ENCODE measurements around the gene LUC7L2. TPM values are rescaled to one million over a fixed set of nuclear protein-coding genes. Genes with fewer than 3 reads are reported as not detected.

Gene LUC7L2
- total and polyA plus RNA-seq, 4 donors: 16.2 to 38.9 (median 22.9) TPM

DNA sequence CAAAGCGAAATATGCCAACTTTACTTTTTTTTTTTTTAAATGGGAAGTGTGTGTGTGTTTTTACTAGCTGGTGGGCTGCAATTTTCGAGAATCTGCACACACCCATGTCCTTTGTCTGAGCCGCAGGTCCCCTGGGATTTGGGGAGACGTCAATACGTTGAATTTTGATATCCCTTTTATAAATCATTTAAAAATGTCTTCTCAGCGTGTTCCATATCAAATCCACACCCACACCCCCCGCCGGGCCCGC, 19.0 kb upstream of the LUC7L2 start:
- 0% methylated on average over 9 of the region's 9 CpGs for WGBS
- peaks cover 0 to 12% (median 6%) of the 10 kb centered on the region in 4 donors for H3K4me1 ChIP-seq (ENCODE audit: control insufficient read depth in 4 of 4, insufficient read depth in 4 of 4, low read length in 3 of 4)
- H3K9ac ChIP-seq (ENCODE audit: low read depth in 1 of 2, low read length in 2 of 2): peak overlapping the region; percentile 96 to 100
- H3K27ac ChIP-seq (ENCODE audit: low read depth in 1 of 2, low read length in 2 of 2): peak overlapping the region; percentile 100
- DNase-seq (ENCODE audit: low spot score): no peak
- H3K36me3 ChIP-seq (ENCODE audit: control insufficient read depth in 4 of 4, insufficient read depth in 3 of 4, low read depth in 1 of 4, low read length in 3 of 4): peaks cover 0 to 4% (median 2%) of the 10 kb centered on the region in 4 donors
- no peaks in the 10 kb centered on the region for H3K27me3 ChIP-seq (ENCODE audit: control insufficient read depth in 4 of 4, insufficient read depth in 4 of 4, low read length in 3 of 4)
- H3K4me3 ChIP-seq (ENCODE audit: low read depth in 1 of 3, low read length in 3 of 3): peak overlapping the region; percentile 73 to 90 (median 88)
- H3K9me3 ChIP-seq (ENCODE audit: control insufficient read depth in 4 of 4, low read length in 3 of 4): no peaks in the 10 kb centered on the region
- TF ChIP-seq RXRA (IDR thresholded peaks at IDR 0.05): no peak
- TF ChIP-seq, protein P1, sequence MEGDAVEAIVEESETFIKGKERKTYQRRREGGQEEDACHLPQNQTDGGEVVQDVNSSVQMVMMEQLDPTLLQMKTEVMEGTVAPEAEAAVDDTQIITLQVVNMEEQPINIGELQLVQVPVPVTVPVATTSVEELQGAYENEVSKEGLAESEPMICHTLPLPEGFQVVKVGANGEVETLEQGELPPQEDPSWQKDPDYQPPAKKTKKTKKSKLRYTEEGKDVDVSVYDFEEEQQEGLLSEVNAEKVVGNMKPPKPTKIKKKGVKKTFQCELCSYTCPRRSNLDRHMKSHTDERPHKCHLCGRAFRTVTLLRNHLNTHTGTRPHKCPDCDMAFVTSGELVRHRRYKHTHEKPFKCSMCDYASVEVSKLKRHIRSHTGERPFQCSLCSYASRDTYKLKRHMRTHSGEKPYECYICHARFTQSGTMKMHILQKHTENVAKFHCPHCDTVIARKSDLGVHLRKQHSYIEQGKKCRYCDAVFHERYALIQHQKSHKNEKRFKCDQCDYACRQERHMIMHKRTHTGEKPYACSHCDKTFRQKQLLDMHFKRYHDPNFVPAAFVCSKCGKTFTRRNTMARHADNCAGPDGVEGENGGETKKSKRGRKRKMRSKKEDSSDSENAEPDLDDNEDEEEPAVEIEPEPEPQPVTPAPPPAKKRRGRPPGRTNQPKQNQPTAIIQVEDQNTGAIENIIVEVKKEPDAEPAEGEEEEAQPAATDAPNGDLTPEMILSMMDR (IDR thresholded peaks at IDR 0.05; ENCODE audit: low read depth, low read length, missing input control): no peak
- no peak for TF ChIP-seq FOXA1 (IDR thresholded peaks at IDR 0.05)
- no peak for TF ChIP-seq GABPA (IDR thresholded peaks at IDR 0.05 in 1 of 2, conservative IDR thresholded peaks at IDR 0.05 in 1 of 2)
- TF ChIP-seq, protein P2, sequence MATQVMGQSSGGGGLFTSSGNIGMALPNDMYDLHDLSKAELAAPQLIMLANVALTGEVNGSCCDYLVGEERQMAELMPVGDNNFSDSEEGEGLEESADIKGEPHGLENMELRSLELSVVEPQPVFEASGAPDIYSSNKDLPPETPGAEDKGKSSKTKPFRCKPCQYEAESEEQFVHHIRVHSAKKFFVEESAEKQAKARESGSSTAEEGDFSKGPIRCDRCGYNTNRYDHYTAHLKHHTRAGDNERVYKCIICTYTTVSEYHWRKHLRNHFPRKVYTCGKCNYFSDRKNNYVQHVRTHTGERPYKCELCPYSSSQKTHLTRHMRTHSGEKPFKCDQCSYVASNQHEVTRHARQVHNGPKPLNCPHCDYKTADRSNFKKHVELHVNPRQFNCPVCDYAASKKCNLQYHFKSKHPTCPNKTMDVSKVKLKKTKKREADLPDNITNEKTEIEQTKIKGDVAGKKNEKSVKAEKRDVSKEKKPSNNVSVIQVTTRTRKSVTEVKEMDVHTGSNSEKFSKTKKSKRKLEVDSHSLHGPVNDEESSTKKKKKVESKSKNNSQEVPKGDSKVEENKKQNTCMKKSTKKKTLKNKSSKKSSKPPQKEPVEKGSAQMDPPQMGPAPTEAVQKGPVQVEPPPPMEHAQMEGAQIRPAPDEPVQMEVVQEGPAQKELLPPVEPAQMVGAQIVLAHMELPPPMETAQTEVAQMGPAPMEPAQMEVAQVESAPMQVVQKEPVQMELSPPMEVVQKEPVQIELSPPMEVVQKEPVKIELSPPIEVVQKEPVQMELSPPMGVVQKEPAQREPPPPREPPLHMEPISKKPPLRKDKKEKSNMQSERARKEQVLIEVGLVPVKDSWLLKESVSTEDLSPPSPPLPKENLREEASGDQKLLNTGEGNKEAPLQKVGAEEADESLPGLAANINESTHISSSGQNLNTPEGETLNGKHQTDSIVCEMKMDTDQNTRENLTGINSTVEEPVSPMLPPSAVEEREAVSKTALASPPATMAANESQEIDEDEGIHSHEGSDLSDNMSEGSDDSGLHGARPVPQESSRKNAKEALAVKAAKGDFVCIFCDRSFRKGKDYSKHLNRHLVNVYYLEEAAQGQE (IDR thresholded peaks at IDR 0.05): no peak
- TF ChIP-seq SP1 (IDR thresholded peaks at IDR 0.05): no peak
- peak; percentile 80 for TF ChIP-seq YY1 (IDR thresholded peaks at IDR 0.05)
- no peak for TF ChIP-seq HNF4G (IDR thresholded peaks at IDR 0.05)
- TF ChIP-seq RAD21 (IDR thresholded peaks at IDR 0.05): no peak
- no peak for TF ChIP-seq FOXA2 (IDR thresholded peaks at IDR 0.05)
- peak in 1 of 2 donors; percentile 0 for TF ChIP-seq JUND (IDR thresholded peaks at IDR 0.05)
- TF ChIP-seq NR2F2 (IDR thresholded peaks at IDR 0.05): no peak

DNA sequence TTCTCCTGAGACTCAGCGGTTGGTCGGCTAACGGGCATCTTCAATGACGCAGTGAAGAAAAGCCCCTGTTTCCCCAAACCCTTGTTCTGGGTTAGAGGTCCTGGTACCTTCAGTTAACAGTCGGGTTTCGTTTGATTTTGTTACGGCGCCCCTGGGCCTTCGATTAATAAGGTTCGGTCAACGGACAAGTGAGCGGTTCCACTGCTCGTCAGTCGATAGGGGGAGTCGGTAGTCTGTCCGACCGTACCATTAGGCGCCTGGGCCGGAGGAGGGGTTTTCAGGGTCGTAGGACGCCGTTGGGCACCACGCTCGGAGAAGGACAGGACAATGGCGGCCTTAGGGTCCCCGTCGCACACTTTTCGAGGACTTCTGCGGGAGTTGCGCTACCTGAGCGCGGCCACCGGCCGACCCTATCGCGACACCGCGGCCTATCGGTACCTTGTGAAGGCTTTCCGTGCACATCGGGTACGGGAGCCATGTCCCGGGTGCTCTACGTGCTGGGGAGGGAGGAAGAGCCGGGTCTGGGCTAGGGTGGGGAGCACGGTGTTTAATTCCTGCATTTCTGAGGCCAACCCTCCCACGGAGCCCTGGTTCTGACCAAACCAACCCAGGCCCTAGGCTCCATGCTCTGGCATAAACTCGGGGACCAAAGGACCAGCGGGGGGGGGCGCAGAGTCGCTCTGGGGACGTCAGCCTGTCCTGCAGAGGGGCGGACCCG, 18.5 kb upstream of the LUC7L2 start, which contains the start of gene FMC1:
Gene FMC1, plus strand, starts transcription at position 280 of the 718 bp plus-strand sequence. Its CDS starts 48 bp downstream, at position 328.
- DNase-seq (ENCODE audit: low spot score): peak; percentile 92
- Histone ChIP-seq H3K9me3 (ENCODE audit: control insufficient read depth in 4 of 4, low read length in 3 of 4) (no peaks in the 10 kb centered on the region), H3K4me3 (ENCODE audit: low read depth in 1 of 3, low read length in 3 of 3) (peak within 1 kb of the TSS; percentile 73 to 90 (median 88)), H3K9ac (ENCODE audit: low read depth in 1 of 2, low read length in 2 of 2) (peak within 1 kb of the TSS; percentile 96 to 100), H3K4me1 (ENCODE audit: control insufficient read depth in 4 of 4, insufficient read depth in 4 of 4, low read length in 3 of 4) (peaks cover 0 to 12% (median 6%) of the 10 kb centered on the region in 4 donors), H3K27ac (ENCODE audit: low read depth in 1 of 2, low read length in 2 of 2) (peak within 1 kb of the TSS; percentile 100), H3K27me3 (ENCODE audit: control insufficient read depth in 4 of 4, insufficient read depth in 4 of 4, low read length in 3 of 4) (no peaks in the 10 kb centered on the region), H3K36me3 (ENCODE audit: control insufficient read depth in 4 of 4, insufficient read depth in 3 of 4, low read depth in 1 of 4, low read length in 3 of 4) (peaks cover 0 to 5% (median 4%) of the 10 kb centered on the region in 4 donors)
- under 1% methylated on average over 54 of the region's 54 CpGs for WGBS
- TF ChIP-seq JUND (IDR thresholded peaks at IDR 0.05): no peak
- TF ChIP-seq, protein P2 (IDR thresholded peaks at IDR 0.05): peak; percentile 66
- TF ChIP-seq GABPA (IDR thresholded peaks at IDR 0.05 in 1 of 2, conservative IDR thresholded peaks at IDR 0.05 in 1 of 2): no peak
- TF ChIP-seq, protein P1 (IDR thresholded peaks at IDR 0.05; ENCODE audit: low read depth, low read length, missing input control): peak; percentile 29
- TF ChIP-seq, protein P3, sequence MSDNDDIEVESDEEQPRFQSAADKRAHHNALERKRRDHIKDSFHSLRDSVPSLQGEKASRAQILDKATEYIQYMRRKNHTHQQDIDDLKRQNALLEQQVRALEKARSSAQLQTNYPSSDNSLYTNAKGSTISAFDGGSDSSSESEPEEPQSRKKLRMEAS (IDR thresholded peaks at IDR 0.05): peak; percentile 28
- TF ChIP-seq RXRA (IDR thresholded peaks at IDR 0.05): peak in 1 of 2 donors; percentile 5
- TF ChIP-seq HNF4G (IDR thresholded peaks at IDR 0.05): no peak
- TF ChIP-seq, protein P4, sequence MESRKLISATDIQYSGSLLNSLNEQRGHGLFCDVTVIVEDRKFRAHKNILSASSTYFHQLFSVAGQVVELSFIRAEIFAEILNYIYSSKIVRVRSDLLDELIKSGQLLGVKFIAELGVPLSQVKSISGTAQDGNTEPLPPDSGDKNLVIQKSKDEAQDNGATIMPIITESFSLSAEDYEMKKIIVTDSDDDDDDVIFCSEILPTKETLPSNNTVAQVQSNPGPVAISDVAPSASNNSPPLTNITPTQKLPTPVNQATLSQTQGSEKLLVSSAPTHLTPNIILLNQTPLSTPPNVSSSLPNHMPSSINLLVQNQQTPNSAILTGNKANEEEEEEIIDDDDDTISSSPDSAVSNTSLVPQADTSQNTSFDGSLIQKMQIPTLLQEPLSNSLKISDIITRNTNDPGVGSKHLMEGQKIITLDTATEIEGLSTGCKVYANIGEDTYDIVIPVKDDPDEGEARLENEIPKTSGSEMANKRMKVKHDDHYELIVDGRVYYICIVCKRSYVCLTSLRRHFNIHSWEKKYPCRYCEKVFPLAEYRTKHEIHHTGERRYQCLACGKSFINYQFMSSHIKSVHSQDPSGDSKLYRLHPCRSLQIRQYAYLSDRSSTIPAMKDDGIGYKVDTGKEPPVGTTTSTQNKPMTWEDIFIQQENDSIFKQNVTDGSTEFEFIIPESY (IDR thresholded peaks at IDR 0.05): no peak
- TF ChIP-seq EGR1 (IDR thresholded peaks at IDR 0.05; ENCODE audit: low read depth in 2 of 2): no peak
- TF ChIP-seq NR2F2 (IDR thresholded peaks at IDR 0.05): no peak
- TF ChIP-seq, protein P5, sequence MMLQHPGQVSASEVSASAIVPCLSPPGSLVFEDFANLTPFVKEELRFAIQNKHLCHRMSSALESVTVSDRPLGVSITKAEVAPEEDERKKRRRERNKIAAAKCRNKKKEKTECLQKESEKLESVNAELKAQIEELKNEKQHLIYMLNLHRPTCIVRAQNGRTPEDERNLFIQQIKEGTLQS (IDR thresholded peaks at IDR 0.05): no peak
- TF ChIP-seq SP1 (IDR thresholded peaks at IDR 0.05): no peak
- TF ChIP-seq FOXA1 (IDR thresholded peaks at IDR 0.05): no peak
- TF ChIP-seq FOXA2 (IDR thresholded peaks at IDR 0.05): no peak
- no peak for TF ChIP-seq RAD21 (IDR thresholded peaks at IDR 0.05)

All from liver (tissue), 9 donors.